NCI-H2029 (cell line): ENCODE data around the gene MROH7.

Source experiments
- DNase-seq: peaks from one replicate; lab custom pipeline; 2025; lab: John Stamatoyannopoulos, UW

MROH7 gene

DNA sequence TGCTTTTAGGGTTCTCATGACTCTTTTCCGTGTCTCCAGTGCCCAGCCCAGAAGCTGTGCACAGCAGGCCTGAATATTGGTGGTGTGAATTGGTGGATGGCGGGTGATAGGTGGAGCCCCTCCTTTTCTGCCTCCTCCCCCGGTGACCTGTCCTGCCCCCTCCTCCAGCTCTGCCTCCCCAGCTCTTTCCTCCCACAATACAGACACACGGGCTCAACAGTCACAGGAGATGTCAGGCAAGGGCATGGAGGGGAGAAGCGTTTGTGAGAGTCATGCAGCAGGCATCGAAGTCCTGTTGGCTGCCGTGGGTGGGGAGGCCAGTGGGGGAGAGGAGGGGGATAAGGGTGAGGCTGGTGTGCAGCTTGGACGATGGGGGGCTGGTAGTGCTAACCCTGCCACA, 56.8 kb downstream of the MROH7 start:
- no peak for DNase-seq

DNA sequence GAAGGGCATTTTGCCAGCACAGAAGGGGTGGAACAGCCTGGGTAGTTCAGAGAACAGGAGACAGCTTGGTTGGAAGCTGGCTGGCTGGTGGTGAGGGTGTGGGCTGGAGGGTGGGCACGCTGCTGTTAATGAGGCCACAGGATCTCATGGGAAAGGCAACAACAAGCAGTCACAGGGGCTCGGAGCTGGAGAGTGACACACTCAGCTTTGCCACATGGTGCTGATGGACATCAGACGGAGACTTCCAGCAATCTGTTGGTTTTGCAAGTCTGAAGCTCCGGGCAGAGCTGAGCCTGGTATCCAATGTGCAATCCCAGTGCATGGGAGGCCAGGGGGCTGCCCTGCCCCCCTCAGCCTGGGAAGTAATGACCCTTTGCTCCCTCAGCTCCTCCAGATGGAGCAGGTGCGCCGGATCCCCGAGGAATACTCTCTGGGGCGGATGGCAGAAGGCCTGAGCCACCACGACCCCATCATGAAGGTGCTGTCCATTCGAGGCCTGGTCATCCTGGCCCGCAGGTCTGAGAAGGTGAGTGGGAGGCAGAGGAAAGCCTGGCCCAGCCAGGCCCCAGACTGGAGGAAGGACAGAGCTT, 58.4 kb downstream of the MROH7 start:
- DNase-seq = no peak

DNA sequence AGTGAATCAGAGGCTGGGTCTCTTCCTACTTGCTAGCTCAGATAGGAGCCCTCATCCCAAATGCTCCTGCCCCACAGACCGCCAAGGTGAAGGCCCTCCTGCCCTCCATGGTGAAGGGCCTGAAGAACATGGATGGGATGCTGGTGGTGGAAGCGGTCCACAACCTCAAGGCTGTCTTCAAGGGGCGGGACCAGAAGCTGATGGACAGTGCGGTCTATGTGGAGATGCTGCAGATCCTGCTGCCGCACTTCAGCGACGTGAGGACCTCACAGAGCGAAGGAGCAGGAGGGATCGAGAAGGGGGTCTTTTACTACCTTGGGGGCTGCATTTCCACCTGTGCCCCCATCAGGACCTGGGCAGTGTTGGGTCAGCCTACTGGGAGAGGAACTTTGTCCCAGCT, 59.5 kb downstream of the MROH7 start:
- no peak for DNase-seq

DNA sequence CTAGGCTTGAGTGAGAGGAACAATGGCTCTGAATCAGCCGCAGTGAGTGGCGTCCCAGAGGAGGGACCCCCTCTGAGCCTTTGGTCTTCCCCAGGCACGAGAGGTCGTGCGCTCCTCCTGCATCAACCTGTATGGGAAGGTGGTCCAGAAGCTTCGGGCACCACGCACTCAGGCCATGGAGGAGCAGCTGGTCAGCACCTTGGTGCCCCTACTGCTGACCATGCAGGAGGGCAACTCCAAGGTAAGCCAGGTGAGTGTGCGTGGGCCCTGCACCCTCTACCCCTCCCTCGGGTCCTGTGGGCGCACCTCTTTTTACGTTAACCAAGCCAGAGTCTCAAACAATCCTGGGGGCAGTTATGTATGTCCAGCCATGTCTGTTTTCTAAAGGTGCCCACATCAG, 60.4 kb downstream of the MROH7 start:
- DNase-seq = no peak

DNA sequence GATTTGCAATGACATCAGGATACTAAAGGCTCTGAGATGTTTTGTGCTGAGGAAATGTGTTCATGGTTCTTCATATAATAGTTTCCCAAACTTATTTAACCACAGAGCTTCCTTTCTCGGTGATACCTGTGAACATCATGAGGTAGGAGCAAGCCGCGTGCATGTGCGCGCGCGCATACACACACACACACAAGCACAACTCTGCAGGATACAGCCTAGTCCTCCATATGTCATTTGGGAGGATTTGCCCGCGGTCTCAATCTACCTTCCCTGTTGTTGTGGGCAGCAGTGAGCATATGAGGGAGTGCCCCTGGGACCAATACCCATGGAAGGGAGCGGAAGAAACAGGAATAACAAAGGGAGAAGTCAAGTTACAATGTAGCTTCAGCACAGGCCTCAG, 61.9 kb downstream of the MROH7 start:
- DNase-seq = no peak

DNA sequence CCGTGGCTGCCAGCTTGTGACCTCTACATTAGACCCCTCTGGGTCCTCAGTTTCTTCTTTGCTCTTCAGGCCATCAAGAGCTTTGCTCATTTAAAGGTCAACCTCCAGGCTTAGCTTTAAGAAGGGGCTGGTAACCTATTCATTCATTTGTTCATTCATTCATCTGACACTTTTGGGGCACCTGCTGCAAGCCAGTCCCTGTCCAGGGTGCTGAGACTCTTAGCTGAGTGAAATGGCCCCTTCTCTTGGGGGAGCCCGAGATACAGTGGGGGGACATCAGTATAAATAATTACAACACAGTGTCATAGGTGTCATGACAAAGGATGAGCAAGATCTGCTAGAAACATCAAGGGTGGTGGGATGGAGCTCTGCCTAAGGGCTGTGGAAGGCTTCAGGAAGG, 63.6 kb downstream of the MROH7 start:
- DNase-seq = no peak

DNA sequence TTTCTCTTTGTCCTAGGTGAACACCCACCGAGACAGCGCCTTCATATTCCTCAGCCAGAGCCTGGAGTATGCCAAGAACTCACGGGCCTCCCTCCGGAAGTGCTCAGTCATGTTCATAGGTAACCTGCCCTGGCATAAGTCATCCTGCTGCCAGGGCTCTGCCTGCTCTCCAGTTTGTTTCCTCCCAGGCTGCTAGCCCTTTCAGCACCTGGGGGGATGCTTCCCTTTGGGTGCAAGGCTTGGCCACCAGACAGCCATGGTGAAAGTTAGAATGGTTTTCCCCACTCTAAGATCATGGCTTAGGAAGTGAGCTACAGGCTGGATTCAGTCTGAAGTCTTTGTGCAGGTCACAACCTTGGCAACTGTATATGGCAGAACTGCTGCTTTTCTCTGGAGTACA, 64.8 kb downstream of the MROH7 start:
- no peak for DNase-seq

DNA sequence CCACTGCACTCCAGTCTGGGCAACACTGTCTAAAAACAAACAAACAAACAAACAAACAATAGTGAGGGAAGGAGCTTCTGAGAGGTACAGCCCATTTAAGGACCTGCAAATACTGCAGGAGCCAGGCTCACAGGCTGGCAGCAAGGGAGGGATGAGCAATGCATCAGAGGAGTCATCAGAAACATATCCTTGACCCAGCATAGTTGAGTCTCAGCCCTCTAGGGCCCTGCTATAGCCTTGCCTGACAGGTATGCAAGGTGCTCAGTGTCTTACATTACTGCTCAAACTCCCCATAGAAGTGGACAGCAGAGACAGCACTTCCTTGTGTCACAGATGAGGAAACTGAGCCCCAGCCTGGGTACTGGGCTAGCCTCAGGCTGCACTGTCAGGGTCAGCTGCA, 66.8 kb downstream of the MROH7 start:
- no peak for DNase-seq

DNA sequence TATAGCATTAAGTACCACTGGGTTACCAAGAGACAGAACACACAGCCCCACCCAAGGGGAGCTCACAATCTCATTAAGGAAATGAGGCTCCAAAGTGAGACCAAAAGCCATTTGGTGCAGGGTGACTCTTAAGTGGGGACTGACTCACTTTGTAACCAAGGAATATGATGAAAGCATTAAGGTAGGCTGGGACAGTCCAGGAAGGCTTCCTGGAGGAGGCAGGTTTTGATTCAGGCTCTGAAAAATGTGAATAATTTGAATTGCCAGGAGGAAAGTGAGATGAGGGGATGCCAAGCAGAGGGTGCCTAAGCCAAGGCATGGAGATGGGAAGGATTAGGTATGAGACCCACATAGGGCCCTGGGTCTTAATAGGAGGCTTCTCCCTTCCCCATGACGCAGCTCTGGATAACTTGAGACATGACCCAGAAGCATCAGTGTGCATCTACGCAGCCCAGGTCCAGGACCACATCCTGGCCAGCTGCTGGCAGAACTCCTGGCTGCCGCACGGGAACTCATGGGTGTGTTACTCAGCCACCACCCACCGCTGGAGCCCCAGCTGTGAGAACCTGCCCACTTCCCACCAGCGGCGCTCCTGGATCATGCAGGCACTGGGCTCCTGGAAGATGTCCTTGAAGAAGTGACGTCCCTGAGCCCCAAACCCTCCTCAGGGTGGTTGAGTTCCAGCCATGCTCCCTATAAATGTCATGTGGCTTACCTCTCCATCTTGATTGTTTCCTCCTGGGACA, 68.1 kb downstream of the MROH7 start:
- no peak for DNase-seq

DNA sequence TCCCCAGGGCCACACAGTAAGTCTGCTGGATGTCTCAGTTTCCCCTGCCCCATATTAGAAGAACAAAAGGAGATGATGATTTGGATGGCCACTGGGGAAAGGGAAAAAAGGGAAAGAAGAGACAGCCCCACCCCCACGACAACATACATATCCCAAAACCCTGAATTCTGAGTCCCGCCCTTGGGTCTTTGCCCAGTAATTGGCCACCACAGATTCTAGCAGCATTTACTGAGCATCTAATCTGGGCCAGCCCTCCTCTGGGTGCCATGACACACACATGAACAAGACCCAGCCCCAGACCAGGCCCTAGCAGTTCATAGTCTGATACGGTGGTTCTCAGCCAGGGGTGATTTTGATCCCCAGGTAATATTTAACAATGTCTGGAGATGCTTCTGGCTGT, 68.8 kb downstream of the MROH7 start:
- DNase-seq = no peak

DNA sequence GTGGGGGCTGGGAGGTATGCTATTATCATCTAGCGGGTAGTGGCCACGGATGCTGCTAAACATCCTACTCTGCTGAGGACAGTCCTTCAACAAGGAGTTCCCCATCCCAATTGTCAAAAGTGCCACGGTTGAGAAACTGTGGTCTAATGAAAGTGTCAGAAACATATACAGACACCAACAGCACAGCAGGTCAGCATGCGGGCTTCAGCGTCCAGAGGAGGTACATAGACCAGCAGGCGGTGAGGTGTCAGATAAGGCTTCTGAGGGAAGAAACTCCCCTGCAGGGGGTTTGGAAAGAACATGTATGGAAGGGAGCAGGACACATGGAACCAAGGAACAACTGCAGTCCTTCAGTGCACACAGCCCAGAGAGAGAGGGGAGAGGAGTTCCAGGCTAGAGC, 69.3 kb downstream of the MROH7 start:
- DNase-seq = no peak

DNA sequence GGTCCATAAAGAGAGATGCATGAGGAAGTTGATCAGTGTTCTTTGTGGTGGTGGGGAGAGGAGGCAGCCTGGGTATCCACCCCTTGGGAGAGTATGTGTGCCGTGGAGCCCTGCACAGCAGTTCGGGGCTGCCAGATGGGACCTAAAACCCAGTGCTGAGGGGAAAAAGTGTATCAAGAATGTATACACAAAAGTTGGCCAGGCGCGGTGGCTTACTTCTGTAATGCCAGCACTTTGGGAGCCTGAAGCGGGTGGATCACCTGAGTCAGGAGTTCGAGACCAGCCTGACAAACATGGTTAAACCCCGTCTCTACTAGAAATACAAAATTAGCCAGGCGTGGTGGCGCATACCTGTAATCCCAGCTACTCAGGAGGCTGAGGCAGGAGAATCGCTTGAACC, 70.0 kb downstream of the MROH7 start:
- no peak for DNase-seq

DNA sequence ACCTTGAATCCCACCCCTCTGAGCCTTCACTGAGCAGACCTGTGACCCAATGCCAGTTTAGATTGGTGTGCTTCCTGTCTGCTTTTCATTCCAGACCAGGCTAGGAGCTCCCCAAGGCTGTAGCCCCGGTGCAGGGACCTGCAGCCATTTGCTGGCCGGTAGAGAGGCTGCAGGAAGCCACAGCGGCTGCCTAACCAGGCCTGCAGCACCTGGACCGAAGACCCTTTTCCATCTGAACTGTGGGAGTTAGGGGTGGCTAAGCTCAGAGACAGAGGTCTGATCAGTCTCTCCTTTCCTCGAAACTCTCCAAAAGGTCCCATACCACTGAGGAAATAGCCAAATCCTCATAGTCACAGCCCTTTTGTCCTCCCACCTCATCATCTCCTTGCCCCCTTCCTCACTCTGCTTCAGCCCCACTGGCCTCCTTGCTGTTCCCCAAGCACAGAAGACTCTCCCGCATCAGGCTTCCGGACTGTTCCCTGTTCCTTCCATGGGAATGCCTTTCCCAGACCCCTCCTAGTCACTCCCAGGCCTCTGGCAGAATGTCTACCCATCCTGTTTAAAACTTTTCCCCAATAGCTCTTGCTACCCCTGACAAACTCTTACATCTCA, 73.4 kb downstream of the MROH7 start:
- no peak for DNase-seq

DNA sequence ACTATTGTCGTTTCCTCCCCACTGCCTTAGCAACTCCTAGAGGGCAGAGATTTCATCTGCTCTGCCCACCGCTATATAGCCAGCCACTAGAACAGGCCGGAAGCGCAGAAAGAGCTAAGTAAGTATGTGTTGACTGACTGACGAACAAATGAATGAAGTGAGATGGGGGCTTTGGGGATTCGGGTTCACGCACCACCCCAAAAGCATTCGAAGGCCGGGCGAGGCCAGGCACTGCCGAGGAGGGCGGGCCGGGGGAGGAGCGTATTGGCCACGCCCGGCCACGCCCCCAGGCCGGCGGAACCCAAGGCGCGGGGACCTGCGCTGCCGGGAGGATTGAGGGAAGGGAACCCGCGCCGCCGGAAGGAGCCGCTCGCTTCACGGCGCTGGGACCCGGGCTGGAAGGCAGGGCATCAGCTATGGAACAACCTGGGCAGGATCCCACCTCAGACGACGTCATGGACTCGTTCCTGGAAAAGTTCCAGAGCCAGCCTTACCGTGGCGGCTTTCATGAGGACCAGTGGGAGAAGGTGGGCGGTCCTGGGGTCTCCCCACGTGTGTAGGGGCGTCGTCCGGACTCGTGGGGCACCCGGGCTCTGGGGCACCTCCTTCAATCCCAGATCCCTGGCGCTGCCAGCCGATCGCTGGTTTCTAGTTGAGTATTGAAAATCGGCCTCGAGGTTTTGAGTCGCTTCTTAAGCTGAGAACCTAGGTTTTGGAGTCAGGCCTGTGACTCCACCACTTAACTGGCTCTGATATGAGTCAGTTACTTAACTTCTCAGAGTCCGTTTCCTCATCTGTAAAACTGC, 74.1 kb downstream of the MROH7 start, which contains the start of gene TTC4:
Gene TTC4, plus strand, starts transcription at position 369 of the 806 bp plus-strand sequence. Its CDS starts 48 bp downstream, at position 417.
- peak; percentile 89 for DNase-seq

DNA sequence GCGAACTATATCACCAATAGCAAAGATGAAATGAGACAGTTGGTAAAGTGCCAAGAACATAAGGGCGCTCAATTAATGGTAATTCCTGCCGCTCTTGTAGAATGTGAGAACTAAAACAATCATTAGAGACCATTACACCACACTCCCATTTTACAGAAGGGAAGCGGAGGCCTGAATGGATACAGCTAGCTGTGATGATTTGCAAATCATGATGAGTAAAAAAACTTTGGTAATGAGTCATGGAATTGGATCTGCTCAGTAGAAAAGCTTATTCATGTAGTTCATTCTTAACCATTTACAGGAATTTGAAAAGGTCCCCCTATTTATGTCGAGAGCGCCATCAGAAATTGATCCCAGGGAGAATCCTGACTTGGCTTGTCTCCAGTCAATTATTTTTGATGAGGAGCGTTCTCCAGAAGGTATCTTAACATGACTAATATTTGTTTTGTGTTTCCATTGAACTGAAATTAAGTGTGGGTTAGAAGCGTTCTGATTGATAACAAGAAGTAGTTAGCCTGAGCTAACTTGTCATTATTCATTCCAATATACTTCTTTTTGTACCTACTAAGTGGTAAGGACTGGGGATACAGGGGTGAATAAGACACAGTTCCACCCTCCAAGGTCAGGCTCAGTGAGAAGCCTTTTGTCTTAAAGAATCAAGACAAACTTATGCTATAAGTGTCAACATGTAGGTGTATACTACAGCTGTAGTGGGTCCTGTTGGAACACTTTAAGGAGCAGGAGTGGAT, 74.9 kb downstream of the MROH7 start:
- no peak for DNase-seq

DNA sequence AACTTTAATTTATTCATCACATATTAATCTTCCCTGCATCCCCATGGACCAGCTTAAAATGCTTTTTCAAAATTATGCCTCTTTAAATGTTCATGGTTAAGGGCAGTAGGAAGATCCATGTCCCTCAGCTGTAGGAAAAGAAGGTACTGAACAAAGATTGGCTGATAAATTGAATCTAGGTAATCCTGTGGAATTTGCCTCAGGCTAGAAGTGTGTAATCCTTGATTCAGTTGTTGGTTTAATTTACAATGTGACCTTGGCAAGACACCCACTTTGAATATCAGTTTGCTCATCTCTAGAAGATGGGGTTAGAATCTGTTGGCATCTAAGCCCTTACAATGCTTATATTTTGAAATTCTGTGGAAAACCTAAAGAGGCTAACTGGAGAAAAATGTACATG, 80.1 kb downstream of the MROH7 start:
- DNase-seq = no peak

DNA sequence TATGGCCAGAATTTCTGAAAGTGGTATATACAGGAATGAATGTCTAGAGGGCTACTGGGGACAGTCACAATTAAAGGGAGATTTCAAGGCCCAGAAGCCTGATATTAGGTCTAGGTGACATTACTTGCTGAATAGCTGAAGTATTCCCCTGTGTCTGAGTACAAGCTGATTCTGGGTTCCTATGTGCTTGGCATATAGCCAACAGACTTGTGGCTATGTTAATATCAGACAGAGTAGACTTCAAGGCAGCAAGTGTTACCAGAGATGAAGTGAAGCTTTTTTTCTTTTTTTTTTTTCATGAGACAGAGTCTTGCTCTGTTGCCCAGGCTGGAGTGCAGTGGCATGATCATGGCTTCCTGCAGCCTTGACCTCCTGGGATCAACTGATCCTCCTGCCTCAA, 82.4 kb downstream of the MROH7 start:
- DNase-seq = no peak

DNA sequence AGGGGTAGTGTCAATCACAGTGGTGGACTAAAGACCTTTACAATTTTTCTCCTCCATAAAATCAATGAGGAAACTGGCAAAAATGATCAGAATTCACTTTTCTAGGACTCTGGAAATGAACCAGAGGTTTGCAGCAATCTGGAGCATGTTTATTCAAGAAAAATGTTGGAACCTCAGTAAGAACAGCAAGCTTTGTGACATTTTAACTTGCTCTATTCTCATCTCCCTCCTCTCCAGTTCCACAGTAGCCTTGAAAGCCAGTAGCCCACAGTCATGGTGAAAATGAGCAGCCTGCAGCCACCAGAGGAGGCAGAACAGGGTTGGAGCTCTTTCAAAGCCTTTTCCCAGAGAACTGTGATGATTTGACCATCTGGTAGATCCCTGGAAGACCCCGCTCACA, 83.2 kb downstream of the MROH7 start:
- DNase-seq = no peak

DNA sequence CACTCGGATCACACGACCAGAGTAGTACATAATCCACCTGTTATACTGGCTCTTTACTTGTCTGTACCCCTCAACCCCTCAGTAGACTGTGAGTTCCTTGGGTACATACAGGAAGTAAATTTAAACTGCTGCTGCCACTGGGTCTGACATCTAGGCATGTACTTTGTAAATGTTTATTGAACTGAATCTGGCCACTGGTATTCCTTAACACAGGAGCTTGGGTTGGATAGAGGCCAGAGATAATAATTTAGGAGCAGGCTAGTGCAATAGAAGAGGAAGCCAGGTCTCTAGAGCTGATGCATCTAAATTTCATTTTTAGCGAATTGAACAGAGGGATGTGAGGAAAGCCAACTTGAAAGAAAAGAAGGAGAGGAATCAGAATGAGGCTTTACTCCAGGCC, 86.4 kb downstream of the MROH7 start:
- DNase-seq = no peak

DNA sequence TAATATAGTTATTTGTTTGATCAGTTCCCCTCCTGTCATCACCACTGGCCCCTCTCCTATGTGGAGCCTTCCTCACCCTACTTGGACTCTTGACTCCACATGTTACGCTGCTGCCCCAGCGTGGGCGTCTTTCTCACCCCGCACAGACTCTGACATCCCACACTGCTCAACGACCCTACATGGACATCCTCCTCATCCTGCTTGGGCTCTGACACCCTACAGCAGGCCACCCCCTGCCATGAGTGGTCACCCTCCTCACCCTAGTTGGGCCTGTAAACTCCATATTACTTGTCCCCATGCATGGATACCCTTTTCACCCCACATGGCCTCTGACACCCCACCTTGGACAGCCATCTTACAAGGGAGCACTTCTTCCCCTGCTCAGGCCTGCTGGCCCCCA, 95.1 kb downstream of the MROH7 start:
- DNase-seq = no peak

DNA sequence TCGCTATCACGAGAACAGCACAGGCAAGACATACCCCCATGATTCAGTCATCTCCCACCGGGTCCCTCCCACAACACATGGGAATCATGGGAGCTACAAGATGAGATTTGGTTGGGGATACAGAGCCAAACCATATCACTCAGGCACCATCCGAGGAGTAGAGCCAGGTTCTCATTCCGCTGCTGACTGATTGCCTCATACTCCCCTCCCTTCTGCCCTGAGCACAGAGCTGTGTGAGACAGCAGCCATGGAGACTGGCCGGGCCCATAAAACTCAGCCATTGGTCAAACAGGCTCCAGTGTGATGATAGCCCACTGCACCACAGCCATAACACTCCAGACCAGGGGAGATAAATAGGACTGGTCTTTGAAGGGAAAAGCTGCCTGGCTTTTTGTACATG, 96.7 kb downstream of the MROH7 start:
- DNase-seq = no peak

DNA sequence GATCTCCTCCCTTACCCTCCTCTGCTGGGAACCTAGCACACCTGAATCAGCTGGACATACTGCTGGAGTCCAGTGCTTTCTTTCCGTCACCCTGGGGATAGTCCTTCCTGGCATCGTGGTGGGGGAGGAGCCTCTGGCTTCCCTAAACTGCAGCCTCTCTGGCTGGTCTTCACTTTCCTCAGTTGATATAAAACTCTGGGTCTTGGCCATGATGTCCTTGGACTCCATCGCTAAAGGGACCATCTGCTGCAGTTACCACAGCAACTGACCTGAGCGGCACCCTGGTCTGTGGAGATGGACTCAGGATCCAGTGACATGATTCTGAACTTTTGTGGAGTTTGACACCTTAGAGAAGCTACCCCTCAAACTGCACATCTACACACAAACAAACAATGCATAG, 99.9 kb downstream of the MROH7 start:
- DNase-seq = no peak
